ENCODE measurements around the gene AQP1. TPM values are rescaled to one million over a fixed set of nuclear protein-coding genes. Genes with fewer than 3 reads are reported as not detected.
A peak's percentile ranks its signal among the peaks of the same experiment; 100 is the strongest.

Gene AQP1
- total and polyA plus RNA-seq, 8 donors: 3.8 to 158 (median 52.5) TPM

DNA sequence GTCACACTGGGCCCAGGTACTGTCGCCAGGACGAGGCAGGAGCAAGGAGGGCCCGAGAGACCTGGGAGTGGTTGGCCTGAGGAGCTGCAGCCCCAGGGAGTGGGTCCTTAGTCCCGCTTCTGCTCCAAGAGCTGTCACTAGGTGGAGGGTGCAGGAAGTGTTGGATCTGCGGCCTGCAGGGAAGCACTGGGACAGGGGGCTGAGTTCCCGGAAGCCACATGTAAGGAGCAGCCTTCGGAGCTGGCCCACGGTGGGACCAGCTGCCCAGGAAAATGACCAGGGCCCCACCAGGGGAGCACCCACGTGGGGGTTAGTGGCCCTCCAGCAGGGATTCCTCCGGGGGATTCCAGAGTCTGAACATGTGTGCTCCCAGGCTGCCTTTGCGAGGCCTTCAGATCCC lies 9.2 kb upstream of the AQP1 start:
- DNase-seq: no peak
- H3K9me3 ChIP-seq: no peaks in the 10 kb centered on the region
- intact Hi-C loops (cut with DNase I; ENCODE audit: low total_unique reads): no loop called here
- no peak for TF ChIP-seq EP300 (IDR thresholded peaks at IDR 0.05)
- TF ChIP-seq POLR2A (IDR thresholded peaks at IDR 0.05): no peak
- TF ChIP-seq CTCF (IDR thresholded peaks at IDR 0.05): no peak
- no peak for TF ChIP-seq POLR2AphosphoS5 (IDR thresholded peaks at IDR 0.05)
- H3K4me1 ChIP-seq: peaks cover 7 to 52% (median 24%) of the 10 kb centered on the region in 4 donors
- no peak overlapping the region for H3K27ac ChIP-seq
- H3K27me3 ChIP-seq: no peaks in the 10 kb centered on the region
- no peak overlapping the region for H3K4me3 ChIP-seq
- H3K36me3 ChIP-seq: no peaks in the 10 kb centered on the region
- 90 to 98% (median 94%) methylated on average over 8 to 11 of the region's 11 CpGs for WGBS, 5 donors

GRCh38 chr7:30903146-30903545 lies 8.5 kb upstream of the AQP1 start:
- Histone ChIP-seq H3K4me3 (no peak overlapping the region), H3K4me1 (peaks cover 7 to 52% (median 23%) of the 10 kb centered on the region in 4 donors), H3K36me3 (no peaks in the 10 kb centered on the region), H3K9me3 (no peaks in the 10 kb centered on the region), H3K27me3 (peaks cover 0 to 5% (median 0%) of the 10 kb centered on the region in 3 donors), H3K27ac (no peak overlapping the region)
- WGBS, 5 donors: 87 to 100% (median 93%) methylated on average over 3 to 8 of the region's 8 CpGs
- no peak for DNase-seq
- TF ChIP-seq CTCF (IDR thresholded peaks at IDR 0.05) (no peak), EP300 (IDR thresholded peaks at IDR 0.05) (no peak), POLR2A (IDR thresholded peaks at IDR 0.05) (no peak), POLR2AphosphoS5 (IDR thresholded peaks at IDR 0.05) (no peak)
- intact Hi-C loops (cut with DNase I; ENCODE audit: low total_unique reads): no loop called here

- peaks cover 0 to 5% (median 0%) of the 10 kb centered on the region in 3 donors for H3K27me3 ChIP-seq
- 75 to 92% (median 87%) methylated on average over 7 to 9 of the region's 9 CpGs for WGBS, 5 donors
- H3K9me3 ChIP-seq: no peaks in the 10 kb centered on the region
- DNase-seq: no peak
- H3K27ac ChIP-seq: no peak overlapping the region
- H3K4me3 ChIP-seq: no peak overlapping the region
- H3K4me1 ChIP-seq: peaks cover 7 to 55% (median 25%) of the 10 kb centered on the region in 4 donors
- TF ChIP-seq POLR2AphosphoS5 (IDR thresholded peaks at IDR 0.05): no peak
- TF ChIP-seq CTCF (IDR thresholded peaks at IDR 0.05): no peak
- TF ChIP-seq EP300 (IDR thresholded peaks at IDR 0.05): no peak
- TF ChIP-seq POLR2A (IDR thresholded peaks at IDR 0.05): no peak
- no peaks in the 10 kb centered on the region for H3K36me3 ChIP-seq
- intact Hi-C loops (cut with DNase I; ENCODE audit: low total_unique reads): no loop called here
Measured at GRCh38 chr7:30904561-30904960, 7.1 kb upstream of the AQP1 start.

DNA sequence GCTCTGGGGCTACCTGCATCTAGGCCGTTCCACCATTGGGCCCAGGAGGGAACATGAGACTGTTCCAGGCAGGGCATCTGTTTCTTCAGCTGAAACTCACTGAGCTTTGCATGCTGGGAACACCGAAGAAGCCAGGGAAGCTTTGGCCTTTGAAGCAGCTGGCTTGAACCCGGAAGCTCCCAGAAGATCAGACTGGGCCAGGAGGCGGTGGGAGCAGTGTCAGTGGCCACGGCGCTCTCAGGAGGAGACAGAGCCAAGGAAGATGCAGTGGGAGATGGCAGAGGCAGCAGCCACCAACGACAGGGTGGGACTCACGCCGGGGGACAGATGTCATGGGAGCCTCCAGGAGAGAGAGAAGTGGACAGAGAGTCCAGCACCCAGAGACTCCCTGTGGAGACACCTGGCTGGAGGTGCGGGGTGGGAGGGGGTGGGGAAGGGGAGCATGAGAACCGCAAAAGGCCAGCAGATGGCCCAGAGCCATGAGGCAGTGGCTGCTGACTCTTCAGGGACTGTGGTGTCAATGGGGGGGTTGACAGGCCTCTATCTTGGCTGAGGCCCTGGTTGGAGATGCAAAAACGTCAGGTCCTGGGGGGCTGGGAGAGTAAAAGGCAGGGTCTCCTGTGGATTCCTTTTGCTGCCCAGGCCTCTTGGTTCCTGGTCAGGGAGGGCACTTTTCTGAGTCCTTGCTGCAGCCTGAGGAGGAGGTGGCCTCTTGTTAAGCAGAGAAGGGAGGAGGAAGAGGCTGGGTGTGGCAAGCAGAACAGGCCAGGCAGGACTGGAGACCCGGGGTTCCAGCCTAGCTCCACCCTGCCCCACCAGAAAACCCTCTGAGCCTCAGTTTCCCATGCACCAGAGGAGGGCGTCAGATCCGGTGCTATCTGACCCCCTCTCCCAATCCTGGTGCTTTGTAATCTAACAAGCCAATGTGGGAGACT lies 6.3 kb upstream of the AQP1 start:
- 73 to 85% (median 78%) methylated on average over 15 of the region's 15 CpGs for WGBS, 5 donors
- H3K4me1 ChIP-seq: peaks cover 7 to 55% (median 27%) of the 10 kb centered on the region in 4 donors
- peak overlapping the region in 1 of 5 donors; percentile 60 for H3K27ac ChIP-seq
- no peak for TF ChIP-seq EP300 (IDR thresholded peaks at IDR 0.05)
- TF ChIP-seq CTCF (IDR thresholded peaks at IDR 0.05): no peak
- no peak for TF ChIP-seq POLR2AphosphoS5 (IDR thresholded peaks at IDR 0.05)
- no peak for TF ChIP-seq POLR2A (IDR thresholded peaks at IDR 0.05)
- H3K36me3 ChIP-seq: no peaks in the 10 kb centered on the region
- no peak overlapping the region for H3K4me3 ChIP-seq
- no peaks in the 10 kb centered on the region for H3K9me3 ChIP-seq
- intact Hi-C loops (cut with DNase I; ENCODE audit: low total_unique reads): no loop called here
- DNase-seq: no peak
- peaks cover 0 to 6% (median 0%) of the 10 kb centered on the region in 3 donors for H3K27me3 ChIP-seq
